ENCODE measurements around the gene RADIL.

RADIL gene

DNA sequence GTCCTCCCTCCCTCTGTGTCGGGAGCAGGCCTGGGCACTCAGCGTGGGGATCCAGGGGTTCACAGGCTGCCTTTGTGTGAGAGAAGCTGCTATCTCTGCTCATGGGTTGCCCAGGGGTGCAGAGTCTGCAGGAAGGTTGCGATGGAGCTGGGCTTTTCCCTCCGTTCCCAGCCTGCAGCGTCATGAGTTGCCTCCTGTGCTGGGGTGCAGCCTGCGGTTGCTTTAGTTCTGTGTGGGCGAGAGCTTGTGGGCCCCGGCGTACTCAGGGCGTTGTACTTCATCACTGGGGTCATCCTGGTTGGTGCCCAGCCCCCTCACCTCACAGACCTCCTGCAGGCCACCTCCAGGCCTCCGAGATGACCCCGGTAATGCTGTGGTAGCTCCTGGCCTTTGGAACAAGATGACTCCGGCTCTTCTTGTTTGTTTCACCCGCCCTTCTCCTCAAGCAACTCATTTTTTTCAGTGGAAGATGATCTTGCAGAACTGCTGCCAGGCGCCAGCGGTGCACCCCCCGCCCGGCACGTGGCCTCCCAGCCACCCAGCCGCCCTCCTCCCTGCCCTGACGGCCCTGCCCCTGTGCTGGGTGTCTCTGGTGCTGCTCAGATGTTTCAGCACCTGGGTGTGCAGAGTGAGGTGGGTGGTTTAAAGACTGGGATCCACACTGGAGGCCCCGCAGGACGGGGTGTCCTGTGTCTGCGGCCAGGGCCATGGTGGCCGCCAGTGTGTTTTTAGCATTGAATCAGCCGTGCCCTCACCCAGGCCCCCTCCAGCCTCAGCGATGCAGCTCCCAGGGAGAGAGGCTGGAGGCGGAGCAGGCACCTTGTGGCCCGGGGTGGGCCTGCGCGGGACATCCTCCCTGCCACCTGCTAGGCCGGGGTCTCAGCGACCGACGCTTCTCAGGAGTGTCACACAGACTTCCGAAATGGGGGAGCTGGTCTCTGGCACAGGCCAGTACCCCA, 100.9 kb downstream of the RADIL start:
- Histone ChIP-seq H3K27me3 (replicated peaks; ENCODE audit: control insufficient read depth, insufficient read depth, low read length) (no peaks in the 10 kb centered on the region), H3K36me3 (ENCODE audit: control insufficient read depth, insufficient read depth, low read length) (peaks cover 43% of the 10 kb centered on the region), H3K4me3 (replicated peaks; ENCODE audit: low read depth, low read length) (no peak overlapping the region)
- no peak for DNase-seq (ENCODE audit: extremely low read depth, insufficient read length)
- TF ChIP-seq CTCF (IDR thresholded peaks at IDR 0.05; ENCODE audit: insufficient read depth, low read length, poor library complexity, severe bottlenecking) = no peak

- no peak for TF ChIP-seq CTCF (IDR thresholded peaks at IDR 0.05; ENCODE audit: insufficient read depth, low read length, poor library complexity, severe bottlenecking)
These were observed 102.0 kb downstream of the RADIL start for GRCh38 chr7:4781366-4782069.

GRCh38 chr7:4779118-4779517, 104.4 kb downstream of the RADIL start:
- Histone ChIP-seq H3K4me3 (replicated peaks; ENCODE audit: low read depth, low read length) (no peak overlapping the region), H3K36me3 (ENCODE audit: control insufficient read depth, insufficient read depth, low read length) (peaks cover 22% of the 10 kb centered on the region), H3K27me3 (replicated peaks; ENCODE audit: control insufficient read depth, insufficient read depth, low read length) (no peaks in the 10 kb centered on the region)
- no peak for TF ChIP-seq CTCF (IDR thresholded peaks at IDR 0.05; ENCODE audit: insufficient read depth, low read length, poor library complexity, severe bottlenecking)
- DNase-seq (ENCODE audit: extremely low read depth, insufficient read length) = no peak

More at GRCh38 chr7:4781366-4782069, 102.0 kb downstream of the RADIL start:
- H3K4me3 ChIP-seq (replicated peaks; ENCODE audit: low read depth, low read length) = no peak overlapping the region
- H3K36me3 ChIP-seq (ENCODE audit: control insufficient read depth, insufficient read depth, low read length) = peaks cover 39% of the 10 kb centered on the region
- DNase-seq (ENCODE audit: extremely low read depth, insufficient read length) = no peak
- H3K27me3 ChIP-seq (replicated peaks; ENCODE audit: control insufficient read depth, insufficient read depth, low read length) = no peaks in the 10 kb centered on the region

DNA sequence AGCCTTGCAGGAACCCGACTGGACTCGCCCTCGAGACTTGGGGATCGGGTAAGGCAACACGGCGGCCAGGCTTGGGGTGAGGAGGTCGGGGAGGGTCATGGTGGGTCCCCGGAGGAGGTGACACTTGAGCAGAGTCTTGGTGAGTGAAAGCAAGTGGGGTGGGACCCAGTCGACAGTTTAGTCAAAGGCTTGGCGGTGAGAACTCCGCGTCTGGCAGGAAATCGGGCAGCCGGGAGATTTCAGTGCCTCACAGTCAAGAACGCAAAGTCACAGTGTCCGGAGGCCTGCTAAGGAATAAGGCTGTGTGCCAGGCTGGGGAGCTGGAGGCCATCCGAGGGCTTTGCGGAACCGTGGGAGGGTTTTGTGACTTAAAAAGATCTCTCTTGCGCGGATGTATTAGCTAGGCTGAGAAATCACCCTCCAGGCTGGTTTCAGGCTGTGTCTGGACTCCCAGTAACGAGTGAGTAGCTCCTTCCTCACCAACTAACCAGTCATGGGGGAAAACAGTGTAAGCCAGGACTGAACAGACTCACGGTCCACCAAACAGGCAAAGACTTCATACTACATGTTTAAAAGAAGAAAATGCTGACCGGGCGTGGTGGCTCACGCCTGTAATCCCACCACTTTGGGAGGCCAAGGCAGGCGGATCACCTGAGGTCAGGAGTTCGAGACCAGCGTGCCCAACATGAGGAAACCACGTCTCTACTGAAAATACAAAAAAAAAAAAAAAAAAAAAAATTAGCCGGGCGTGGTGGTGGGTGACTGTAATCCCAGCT, 107.5 kb downstream of the RADIL start:
- Histone ChIP-seq H3K27me3 (replicated peaks; ENCODE audit: control insufficient read depth, insufficient read depth, low read length) (no peaks in the 10 kb centered on the region), H3K4me3 (replicated peaks; ENCODE audit: low read depth, low read length) (peak overlapping the region; percentile 85), H3K36me3 (ENCODE audit: control insufficient read depth, insufficient read depth, low read length) (peaks cover 6% of the 10 kb centered on the region)
- no peak for DNase-seq (ENCODE audit: extremely low read depth, insufficient read length)
- no peak for TF ChIP-seq CTCF (IDR thresholded peaks at IDR 0.05; ENCODE audit: insufficient read depth, low read length, poor library complexity, severe bottlenecking)

DNA sequence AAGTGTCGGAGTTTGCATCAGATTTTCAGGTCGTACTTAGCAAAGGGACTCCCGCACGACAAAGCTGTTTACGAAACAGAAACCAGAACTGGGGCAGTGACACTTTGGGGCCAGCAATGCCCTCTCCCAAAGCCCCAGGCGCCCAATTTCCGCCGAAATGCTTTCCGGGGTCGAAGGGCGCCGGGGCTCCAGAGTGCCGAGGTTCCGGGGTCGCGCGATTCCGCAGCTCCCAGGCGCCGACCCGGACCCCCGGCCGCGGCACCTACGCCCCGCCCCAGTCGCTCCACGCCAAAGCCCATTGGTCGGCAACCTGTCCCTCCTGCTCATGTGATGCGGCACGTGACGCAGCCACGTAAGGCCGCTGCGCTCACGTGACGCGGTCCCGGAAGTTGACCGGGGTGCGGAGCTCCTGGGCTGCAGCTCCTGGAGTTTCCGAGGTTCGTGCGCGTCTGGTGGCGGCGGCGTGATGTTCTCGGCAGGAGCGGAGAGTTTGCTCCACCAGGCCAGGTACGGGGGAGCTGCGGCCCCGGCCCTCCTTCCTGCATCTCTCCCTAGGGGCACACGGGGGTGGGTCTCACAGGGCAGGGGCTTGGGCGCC, 108.2 kb downstream of the RADIL start, which contains the start of gene AP5Z1:
AP5Z1 (plus strand) TSS at position 374 of the 598 bp plus-strand sequence; CDS start at position 467, 93 bp downstream.
- Histone ChIP-seq H3K27me3 (replicated peaks; ENCODE audit: control insufficient read depth, insufficient read depth, low read length) (no peaks in the 10 kb centered on the region), H3K4me3 (replicated peaks; ENCODE audit: low read depth, low read length) (peak within 1 kb of the TSS; percentile 85), H3K36me3 (ENCODE audit: control insufficient read depth, insufficient read depth, low read length) (peaks cover 5% of the 10 kb centered on the region)
- peak; percentile 98 for DNase-seq (ENCODE audit: extremely low read depth, insufficient read length)
- no peak for TF ChIP-seq CTCF (IDR thresholded peaks at IDR 0.05; ENCODE audit: insufficient read depth, low read length, poor library complexity, severe bottlenecking)

All from GM06990 (cell line).